GM23338 (cell line): ENCODE data around the gene HSPG2. TPM values are rescaled to one million over a fixed set of nuclear protein-coding genes. Genes with fewer than 3 reads are reported as not detected.
"Not testable (repeated sequence)": the region's sequence is repeated elsewhere in the genome, so short reads cannot be mapped to it uniquely, and the experiment has no call there.

ENCODE experiments used
- ATAC-seq: fragments of 200-7000 bp; cut with Tn5 transposase; 3 replicates; pipeline ENCODE4 v1.9.1; 2020
- DNase-seq: peaks from one replicate; pipeline ENCODE4 v3.0.0-alpha.2; 2015; ENCODE audit warnings: low spot score
- H2AFZ ChIP-seq: fragments of 200-600 bp; sonication (generic); 2 replicates; pipeline ENCODE4 v1.8.0; 2016; ENCODE audit warnings: antibody characterized with exemption, mild to moderate bottlenecking, moderate library complexity
- H3F3A ChIP-seq: fragments of 200-600 bp; sonication (generic); replicated peaks from 2 replicates; pipeline ENCODE4 v1.8.0; 2017; ENCODE audit warnings: antibody characterized with exemption, mixed run types, low read depth
- H3K27ac ChIP-seq: fragments of 200-600 bp; sonication (generic); 2 replicates; pipeline ENCODE4 v1.6.1; 2016; ENCODE audit warnings: low read depth
- H3K27me3 ChIP-seq: fragments of 200-600 bp; sonication (generic); 2 replicates; pipeline ENCODE4 v1.8.0; 2016; ENCODE audit warnings: mild to moderate bottlenecking, mixed run types, moderate library complexity; ENCODE audit not compliant: insufficient read depth
- H3K36me3 ChIP-seq: fragments of 200-600 bp; sonication (generic); 2 replicates; pipeline ENCODE4 v1.8.0; 2016; ENCODE audit warnings: mild to moderate bottlenecking; ENCODE audit not compliant: insufficient read depth
- H3K4me1 ChIP-seq: fragments of 200-600 bp; sonication (generic); 2 replicates; pipeline ENCODE4 v1.8.0; 2016; ENCODE audit warnings: mild to moderate bottlenecking, moderate library complexity; ENCODE audit not compliant: insufficient read depth
- H3K4me2 ChIP-seq: fragments of 200-600 bp; sonication (generic); 2 replicates; pipeline ENCODE4 v1.7.1; 2017; ENCODE audit warnings: mixed run types
- H3K4me3 ChIP-seq: fragments of 200-600 bp; sonication (generic); 2 replicates; pipeline ENCODE4 v1.6.1; 2016; ENCODE audit warnings: mixed run types
- H3K79me2 ChIP-seq: fragments of 200-600 bp; sonication (generic); replicated peaks from 2 replicates; pipeline ENCODE4 v1.8.0; 2017; ENCODE audit warnings: mild to moderate bottlenecking; ENCODE audit not compliant: insufficient read depth
- H3K9me2 ChIP-seq: fragments of 200-600 bp; sonication (generic); 2 replicates; pipeline ENCODE4 v1.8.0; 2017; ENCODE audit not compliant: insufficient read depth
- H4K20me1 ChIP-seq: fragments of 200-600 bp; sonication (generic); replicated peaks from 2 replicates; pipeline ENCODE4 v1.8.0; 2017; ENCODE audit warnings: mild to moderate bottlenecking; ENCODE audit not compliant: insufficient read depth
- H3K27ac Mint-ChIP-seq: 2 replicates; pipeline ENCODE4 v1.8.0; 2020; ENCODE audit warnings: inconsistent platforms, mild to moderate bottlenecking, moderate library complexity, mixed read lengths
- H3K27me3 Mint-ChIP-seq: 3 replicates; pipeline ENCODE4 v1.8.0; 2022; ENCODE audit warnings: low read depth, mild to moderate bottlenecking, moderate library complexity, mixed read lengths, inconsistent platforms; ENCODE audit not compliant: insufficient read depth, poor library complexity
- H3K36me3 Mint-ChIP-seq: 3 replicates; pipeline ENCODE4 v1.8.0; 2021; ENCODE audit warnings: low read depth, mild to moderate bottlenecking, inconsistent platforms, moderate library complexity, mixed read lengths
- H3K4me1 Mint-ChIP-seq: 3 replicates; pipeline ENCODE4 v1.8.0; 2020; ENCODE audit warnings: mild to moderate bottlenecking, inconsistent platforms, mixed read lengths
- H3K4me3 Mint-ChIP-seq: 3 replicates; pipeline ENCODE4 v1.8.0; 2021; ENCODE audit warnings: moderate library complexity, mild to moderate bottlenecking, inconsistent platforms, mixed read lengths
- H3K9me3 Mint-ChIP-seq: 3 replicates; pipeline ENCODE4 v1.8.0; 2020; ENCODE audit warnings: moderate library complexity, mild to moderate bottlenecking, inconsistent platforms, mixed read lengths
- CREB1 ChIP-seq: fragments of 250-450 bp; sonication (Bioruptor Pico); IDR thresholded peaks from 2 replicates; pipeline ENCODE4 v1.5.0; 2020; ENCODE audit warnings: low read depth, mild to moderate bottlenecking, moderate library complexity
- EZH2 ChIP-seq: fragments of 200-600 bp; sonication (generic); IDR thresholded peaks from one replicate; pipeline ENCODE4 v1.8.0; 2017; ENCODE audit warnings: antibody characterized with exemption, mild to moderate bottlenecking, low read depth; ENCODE audit not compliant: unreplicated experiment
- EZH2phosphoT487 ChIP-seq: fragments of 200-600 bp; sonication (generic); IDR thresholded peaks from one replicate; pipeline ENCODE4 v1.8.1; 2018; ENCODE audit warnings: antibody characterized with exemption; ENCODE audit not compliant: unreplicated experiment
- NANOG ChIP-seq: IDR thresholded peaks from 2 replicates; pipeline ENCODE4 v1.6.1; 2016; ENCODE audit warnings: antibody characterized with exemption, borderline replicate concordance
- POLR2AphosphoS5 ChIP-seq: IDR thresholded peaks from 2 replicates; pipeline ENCODE4 v1.6.1; 2016; ENCODE audit warnings: antibody characterized with exemption, low read depth
- STAT1 ChIP-seq: IDR thresholded peaks from one replicate; pipeline ENCODE4 v1.6.1; 2016; ENCODE audit warnings: antibody characterized with exemption; ENCODE audit not compliant: unreplicated experiment
- ZNF462 ChIP-seq: fragments of 250-450 bp; sonication (Bioruptor Pico); IDR thresholded peaks from 2 replicates; pipeline ENCODE4 v1.5.0; 2020; ENCODE audit warnings: mild to moderate bottlenecking, moderate library complexity
- polyA plus RNA-seq: library from polyadenylated mRNA; unstranded; fragments of >200 nt; fragmentation: Nextera tagmentation; extraction: Ambion mirVana; gene quantifications from 2 replicates; pipeline ENCODE4 v1.2.1, GENCODE V29; 2016
- total RNA-seq: library from RNA; depleted of rRNA; stranded (reverse); fragments of >200 nt; shearing (Covaris generic); gene quantifications from 2 replicates; pipeline ENCODE4 v1.2.3, GENCODE V29; 2014
- TF ChIP-seq, protein P1 (sequence below), 2 experiments: fragments of 200-600 bp in 1 of 2; sonication (generic) in 1 of 2; conservative IDR thresholded peaks; 2 replicates each; pipeline versions ENCODE4 v1.5.1 to v1.6.1; 2016 to 2017; ENCODE audit warnings: antibody characterized with exemption in 2 of 2, low read depth in 2 of 2, mild to moderate bottlenecking in 2 of 2, moderate library complexity in 1 of 2

The HSPG2 gene
- total and polyA plus RNA-seq, 2 experiments from 2014 or later = 14.9 to 70.8 TPM

GRCh38 chr1:21909286-21909759 is 27.8 kb downstream of the HSPG2 start:
- Histone ChIP-seq H3K27me3 (no peaks in the 10 kb centered on the region), H3K79me2 (0 out of 2 replicates have a peak, but pooled peaks cover 10% of the 10 kb centered on the region), H3K4me3 (no peak overlapping the region), H3K4me2 (no peak overlapping the region; the same call in 1 of the 2 replicates), H3F3A (0 out of 2 replicates have a peak, but pooled peaks cover 2% of the 10 kb centered on the region), H4K20me1 (peaks cover 8% of the 10 kb centered on the region; the same call in 1 of the 2 replicates), H3K9me2 (no peaks in the 10 kb centered on the region), H3K36me3 (no peaks in the 10 kb centered on the region), H3K4me1 (peaks cover 31% of the 10 kb centered on the region), H2AFZ (no peak overlapping the region), H3K27ac (peak overlapping the region; percentile 93)
- no peak for TF ChIP-seq CREB1 (CRISPR knock-in tag)
- no peak for TF ChIP-seq EZH2phosphoT487
- TF ChIP-seq EZH2 = no peak
- TF ChIP-seq POLR2AphosphoS5 = no peak
- TF ChIP-seq ZNF462 (CRISPR knock-in tag) = no peak
- TF ChIP-seq NANOG = no peak
- TF ChIP-seq STAT1 = no peak
- TF ChIP-seq, protein P1, sequence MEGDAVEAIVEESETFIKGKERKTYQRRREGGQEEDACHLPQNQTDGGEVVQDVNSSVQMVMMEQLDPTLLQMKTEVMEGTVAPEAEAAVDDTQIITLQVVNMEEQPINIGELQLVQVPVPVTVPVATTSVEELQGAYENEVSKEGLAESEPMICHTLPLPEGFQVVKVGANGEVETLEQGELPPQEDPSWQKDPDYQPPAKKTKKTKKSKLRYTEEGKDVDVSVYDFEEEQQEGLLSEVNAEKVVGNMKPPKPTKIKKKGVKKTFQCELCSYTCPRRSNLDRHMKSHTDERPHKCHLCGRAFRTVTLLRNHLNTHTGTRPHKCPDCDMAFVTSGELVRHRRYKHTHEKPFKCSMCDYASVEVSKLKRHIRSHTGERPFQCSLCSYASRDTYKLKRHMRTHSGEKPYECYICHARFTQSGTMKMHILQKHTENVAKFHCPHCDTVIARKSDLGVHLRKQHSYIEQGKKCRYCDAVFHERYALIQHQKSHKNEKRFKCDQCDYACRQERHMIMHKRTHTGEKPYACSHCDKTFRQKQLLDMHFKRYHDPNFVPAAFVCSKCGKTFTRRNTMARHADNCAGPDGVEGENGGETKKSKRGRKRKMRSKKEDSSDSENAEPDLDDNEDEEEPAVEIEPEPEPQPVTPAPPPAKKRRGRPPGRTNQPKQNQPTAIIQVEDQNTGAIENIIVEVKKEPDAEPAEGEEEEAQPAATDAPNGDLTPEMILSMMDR (conservative IDR thresholded peaks at IDR 0.05; ENCODE audit: low read depth in 2 of 2) = no peak
- H3K9me3 Mint-ChIP-seq = no peaks in the 10 kb centered on the region
- peaks cover 2% of the 10 kb centered on the region for H3K27me3 Mint-ChIP-seq
- no peak overlapping the region for H3K4me3 Mint-ChIP-seq
- H3K36me3 Mint-ChIP-seq = no peaks in the 10 kb centered on the region; the same call in 2 of the 3 replicates
- peaks cover 46% of the 10 kb centered on the region for H3K4me1 Mint-ChIP-seq
- DNase-seq (no peak), ATAC-seq (no peak)
- H3K27ac Mint-ChIP-seq = 0 out of 2 replicates have a peak overlapping the region, but pooled peaks have one; percentile 89

DNA sequence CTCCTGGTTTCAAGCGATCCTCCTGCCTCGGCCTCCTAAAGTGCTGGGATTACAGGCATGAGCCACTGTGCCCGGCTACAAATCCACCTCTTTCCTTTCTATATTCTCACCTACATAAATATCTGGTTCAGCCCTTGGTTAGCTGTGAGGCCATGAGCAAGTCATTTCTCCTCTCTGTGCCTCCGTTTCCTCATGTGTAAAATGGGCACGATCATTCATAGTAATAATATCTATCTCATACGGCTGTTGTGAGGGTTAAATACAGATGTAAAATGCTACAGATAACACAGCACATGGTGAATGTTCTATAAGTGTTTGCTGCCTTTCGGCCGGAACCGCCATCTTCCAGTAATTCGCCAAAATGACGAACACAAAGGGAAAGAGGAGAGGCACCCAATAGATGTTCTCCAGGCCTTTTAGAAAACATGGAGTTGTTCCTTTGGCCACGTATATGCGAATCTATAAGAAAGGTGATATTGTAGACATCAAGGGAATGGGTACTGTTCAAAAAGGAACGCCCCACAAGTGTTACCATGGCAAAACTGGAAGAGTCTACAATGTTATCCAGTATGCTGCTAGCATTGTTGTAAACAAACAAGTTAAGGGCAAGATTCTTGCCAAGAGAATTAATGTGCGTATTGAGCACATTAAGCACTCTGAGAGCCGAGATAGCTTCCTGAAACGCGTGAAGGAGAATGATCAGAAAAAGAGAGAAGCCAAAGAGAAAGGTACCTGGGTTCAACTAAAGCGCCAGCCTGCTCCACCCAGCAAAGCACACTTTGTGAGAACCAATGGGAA is 29.2 kb downstream of the HSPG2 start:
- Histone ChIP-seq H3K27ac (peak overlapping the region; percentile 47; the same call in 1 of the 2 replicates), H3K4me1 (peaks cover 17% of the 10 kb centered on the region), H3K79me2 (0 out of 2 replicates have a peak, but pooled peaks cover 10% of the 10 kb centered on the region)
- H3K36me3 ChIP-seq, H3K4me2 ChIP-seq, H3K27me3 Mint-ChIP-seq, ATAC-seq, DNase-seq, H3K9me3 Mint-ChIP-seq, H2AFZ ChIP-seq, H3K36me3 Mint-ChIP-seq, H4K20me1 ChIP-seq, H3K9me2 ChIP-seq, H3F3A ChIP-seq, H3K4me3 Mint-ChIP-seq, H3K27me3 ChIP-seq, H3K4me3 ChIP-seq: not testable (repeated sequence)
- Mint-ChIP-seq H3K27ac (peak overlapping the region; percentile 4; the same call in 1 of the 2 replicates), H3K4me1 (peaks cover 33% of the 10 kb centered on the region)
